HL-60/S4 treated with retinoic acid at 250 ng/mL for 4 days and 3 days (cell line): Measurements from ENCODE around the gene CCDC124.

ENCODE experiments used
- in situ Hi-C: fragments of 300-500 bp; cut with MboI; formaldehyde crosslinking; loops from 2 replicates; pipeline ENCODE4 v1.7.0; 2022; ENCODE audit warnings: low sequenced_read_pairs

CCDC124 gene

GRCh38 chr19:17951990-17952976, 19.5 kb downstream of the CCDC124 start:
- in situ Hi-C loops: no loop called here

GRCh38 chr19:17953316-17953801, 20.5 kb downstream of the CCDC124 start:
- in situ Hi-C loops: no loop called here

DNA sequence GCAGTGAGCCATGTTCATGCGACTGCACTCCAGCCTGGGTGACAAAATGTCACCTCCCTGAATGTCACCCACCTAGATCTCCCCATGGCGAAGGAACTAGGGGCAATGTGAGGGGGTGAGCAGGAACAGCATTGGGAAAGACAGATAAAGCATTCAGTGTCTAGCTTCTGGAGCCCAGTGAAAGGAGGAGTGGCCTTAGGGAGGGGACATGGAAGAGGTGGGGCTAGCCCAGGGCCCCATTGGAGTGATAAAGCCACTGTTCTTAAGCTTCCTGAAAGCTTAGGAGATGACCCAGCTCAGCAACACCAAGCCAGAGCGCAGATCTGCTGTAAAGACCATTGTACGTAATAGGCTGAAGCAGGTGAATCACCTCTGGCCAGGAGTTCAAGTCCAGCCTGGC, 21.1 kb downstream of the CCDC124 start:
- in situ Hi-C loops: no loop called here

GRCh38 chr19:17954401-17954800, 21.6 kb downstream of the CCDC124 start:
- in situ Hi-C loops: no loop called here

DNA sequence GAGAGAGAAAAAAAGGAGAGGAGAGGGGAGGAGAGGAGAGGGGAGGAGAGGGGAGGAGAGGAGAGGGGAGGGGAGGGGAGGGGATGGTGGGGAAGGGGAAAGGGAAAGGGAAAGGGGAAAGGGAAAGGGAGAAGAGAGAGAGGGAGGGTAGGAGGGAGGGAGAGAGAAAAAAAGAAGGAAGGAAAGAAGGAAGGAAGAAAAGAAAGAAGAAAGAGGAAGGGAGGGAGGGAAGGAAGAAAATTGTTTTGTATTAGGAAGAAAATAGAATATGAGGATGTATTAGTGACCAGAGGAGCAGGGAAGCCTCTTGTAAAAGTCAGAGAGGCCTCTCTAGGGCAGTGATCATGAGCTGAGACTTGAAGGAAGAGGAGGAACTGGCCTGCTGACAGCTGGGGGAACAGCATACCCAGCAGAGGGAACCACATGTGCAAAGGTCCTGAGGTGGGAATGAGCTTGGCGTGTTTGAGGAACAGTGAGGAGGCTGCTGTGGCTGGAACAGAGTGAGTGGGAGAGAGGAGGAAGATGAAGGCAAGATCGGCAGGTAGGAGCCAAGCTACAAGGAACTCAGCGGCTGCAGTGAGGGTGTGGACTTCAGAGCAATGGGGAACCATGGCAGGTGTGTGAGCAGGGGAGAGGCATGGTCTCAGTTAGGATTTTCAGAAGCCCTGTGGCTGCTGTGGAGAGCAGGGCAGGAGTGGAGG, 24.5 kb downstream of the CCDC124 start:
- in situ Hi-C loops: no loop called here

- in situ Hi-C loops: no loop called here
These were observed 25.1 kb downstream of the CCDC124 start for GRCh38 chr19:17957885-17958284.

GRCh38 chr19:17963936-17964691, 31.3 kb downstream of the CCDC124 start:
- in situ Hi-C loops: no loop called here

DNA sequence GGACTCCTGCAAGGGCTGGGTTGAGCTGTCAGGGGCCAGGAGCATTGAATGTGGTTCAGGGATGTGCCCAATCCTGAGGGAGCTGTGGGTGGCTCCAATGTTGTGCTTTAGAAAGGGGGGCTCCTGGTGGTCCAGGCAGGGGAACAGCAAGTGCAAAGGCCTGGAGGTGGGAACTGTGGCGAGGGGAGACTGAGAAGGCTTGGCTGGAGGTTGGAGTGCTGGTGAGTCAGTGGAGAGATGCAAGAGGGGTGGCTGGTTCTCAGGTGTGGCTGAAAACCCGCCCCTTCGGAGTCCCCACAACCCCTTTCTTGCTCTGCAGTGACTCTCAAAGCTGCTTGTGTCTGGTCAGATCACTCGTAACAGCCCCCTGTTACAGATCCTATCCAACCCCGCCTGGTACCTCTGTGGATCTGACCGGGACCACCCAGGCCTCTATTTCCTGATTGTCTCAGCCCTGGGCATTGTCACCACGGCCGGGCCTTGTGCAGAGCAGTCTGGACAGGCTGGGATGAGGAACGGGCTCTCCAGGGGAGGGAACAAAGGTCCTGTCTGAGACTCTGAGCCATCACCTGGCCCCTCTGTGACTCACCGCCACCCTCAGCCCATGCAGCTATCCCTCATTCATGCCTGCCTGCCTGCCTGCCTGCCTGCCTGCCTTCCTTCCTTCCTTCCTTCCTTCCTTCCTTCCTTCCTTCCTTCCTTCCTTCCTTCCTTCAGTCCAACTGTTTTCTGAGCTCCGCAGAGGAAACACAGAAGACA, 32.7 kb downstream of the CCDC124 start:
- in situ Hi-C loops: no loop called here

DNA sequence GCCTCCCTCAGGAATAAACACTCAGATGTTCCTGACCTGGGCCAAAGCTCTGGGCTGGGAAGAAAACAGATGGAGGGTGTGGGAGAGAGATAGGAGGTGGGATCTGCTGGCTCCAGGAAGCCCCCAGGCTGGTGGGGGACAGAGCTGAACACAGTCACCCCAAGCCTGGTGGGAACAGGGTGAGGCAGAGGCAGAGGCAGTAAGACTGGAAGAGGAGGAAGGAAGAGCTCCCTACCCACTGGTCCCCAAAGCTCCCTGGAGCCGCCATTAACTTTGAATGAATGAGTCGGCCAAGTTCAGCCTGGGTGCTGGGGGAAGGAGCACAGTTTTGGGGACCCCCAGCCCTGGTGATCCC, 33.3 kb downstream of the CCDC124 start:
- in situ Hi-C loops: no loop called here

DNA sequence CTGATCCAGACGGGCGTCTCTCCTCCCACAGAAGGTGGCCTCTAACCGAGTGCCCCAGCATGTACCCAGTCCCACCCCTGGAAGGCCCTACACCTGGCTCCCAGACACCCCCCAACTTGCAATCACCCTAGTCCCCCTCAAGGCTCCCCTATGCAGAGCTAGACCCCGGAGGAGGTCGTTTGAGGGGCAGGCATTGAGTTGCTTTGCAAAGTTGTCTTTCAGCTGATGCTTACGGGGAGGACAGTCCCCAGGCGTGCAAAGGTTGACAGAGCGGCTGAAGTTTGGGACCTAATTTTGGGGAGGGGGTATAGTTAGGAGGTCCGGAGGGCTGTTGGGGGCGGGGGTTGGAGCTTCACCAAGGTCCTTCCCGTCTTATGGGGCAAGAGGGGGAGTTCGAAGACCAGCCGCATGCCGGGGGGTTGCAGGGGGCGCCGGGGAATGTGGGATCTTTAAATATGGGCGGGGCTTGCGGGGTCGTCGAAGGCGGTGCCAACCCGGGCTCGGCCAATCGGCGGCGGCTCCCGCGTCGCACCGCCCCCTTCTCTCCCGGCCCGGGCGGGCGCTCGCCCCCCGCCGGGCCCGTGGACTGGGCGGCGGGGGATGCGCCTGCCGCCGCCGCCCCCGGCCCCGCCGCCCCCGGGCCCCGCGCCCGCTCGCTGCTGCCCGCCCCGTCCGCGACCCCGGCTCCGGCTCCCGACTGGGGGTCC, 33.9 kb downstream of the CCDC124 start, which contains the start of gene KCNN1:
Gene KCNN1, plus strand, starts transcription at position 558 of the 707 bp plus-strand sequence. CDS start 6,782 bp downstream, outside the sequence.
- in situ Hi-C loops: no loop called here

DNA sequence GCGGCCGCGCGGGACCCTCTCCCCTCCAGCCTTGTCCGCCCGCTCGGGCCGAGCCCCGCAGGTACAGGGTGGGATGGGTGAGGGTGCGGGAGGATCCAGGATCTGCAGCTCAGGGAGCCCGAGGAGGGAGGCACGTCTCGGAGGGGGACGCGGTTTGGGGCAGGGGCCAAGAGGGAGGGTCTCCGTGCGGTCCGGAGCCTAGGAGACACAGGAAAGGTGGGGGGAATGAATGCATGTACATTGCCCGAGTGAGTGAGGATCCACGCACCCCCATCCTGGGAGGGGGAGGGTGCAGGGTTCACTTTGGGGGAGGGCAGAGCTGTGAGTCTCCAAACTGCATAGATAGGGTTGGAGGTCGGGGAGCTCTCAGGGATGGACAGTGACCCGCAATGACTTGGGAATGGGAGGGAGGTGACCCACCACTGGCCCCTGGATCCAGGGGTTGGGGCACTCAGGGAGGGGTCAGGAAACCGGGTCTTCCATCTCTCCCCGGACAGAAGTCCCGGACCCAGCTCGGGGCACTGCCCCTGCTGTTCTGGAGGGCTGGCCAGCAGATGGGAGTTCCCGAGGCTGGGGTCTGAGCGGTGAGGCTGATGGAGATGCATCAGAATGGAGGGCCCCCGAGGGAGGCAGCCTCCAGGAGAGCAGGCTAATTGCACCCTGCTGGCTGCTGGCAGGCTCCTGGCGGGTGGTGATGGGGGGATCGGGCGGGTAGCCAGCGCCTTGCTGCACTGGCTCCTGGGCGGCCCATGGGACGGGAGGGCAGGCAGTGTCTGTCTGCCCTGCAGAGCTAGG, 34.6 kb downstream of the CCDC124 start:
- in situ Hi-C loops: no loop called here

DNA sequence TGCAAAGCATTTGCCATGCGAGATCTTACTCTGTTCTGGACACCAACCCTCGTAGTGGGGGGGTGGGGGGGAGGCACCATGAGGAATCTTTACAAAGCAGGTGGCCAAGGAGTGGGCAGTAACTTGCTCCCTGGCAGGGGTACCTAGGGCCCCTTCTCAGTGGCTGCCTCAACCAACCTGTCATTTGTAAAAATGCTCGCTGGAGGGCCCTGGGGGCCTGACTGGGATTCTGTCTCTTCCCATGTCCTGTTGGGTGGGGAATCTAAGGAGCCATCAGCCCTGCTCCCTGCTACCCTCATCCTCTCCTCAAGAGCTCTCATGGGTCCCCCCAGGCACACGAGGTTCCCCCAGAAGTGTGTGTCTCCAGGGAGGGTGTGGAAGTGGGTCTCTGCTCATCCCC, 35.5 kb downstream of the CCDC124 start:
- in situ Hi-C loops: no loop called here

DNA sequence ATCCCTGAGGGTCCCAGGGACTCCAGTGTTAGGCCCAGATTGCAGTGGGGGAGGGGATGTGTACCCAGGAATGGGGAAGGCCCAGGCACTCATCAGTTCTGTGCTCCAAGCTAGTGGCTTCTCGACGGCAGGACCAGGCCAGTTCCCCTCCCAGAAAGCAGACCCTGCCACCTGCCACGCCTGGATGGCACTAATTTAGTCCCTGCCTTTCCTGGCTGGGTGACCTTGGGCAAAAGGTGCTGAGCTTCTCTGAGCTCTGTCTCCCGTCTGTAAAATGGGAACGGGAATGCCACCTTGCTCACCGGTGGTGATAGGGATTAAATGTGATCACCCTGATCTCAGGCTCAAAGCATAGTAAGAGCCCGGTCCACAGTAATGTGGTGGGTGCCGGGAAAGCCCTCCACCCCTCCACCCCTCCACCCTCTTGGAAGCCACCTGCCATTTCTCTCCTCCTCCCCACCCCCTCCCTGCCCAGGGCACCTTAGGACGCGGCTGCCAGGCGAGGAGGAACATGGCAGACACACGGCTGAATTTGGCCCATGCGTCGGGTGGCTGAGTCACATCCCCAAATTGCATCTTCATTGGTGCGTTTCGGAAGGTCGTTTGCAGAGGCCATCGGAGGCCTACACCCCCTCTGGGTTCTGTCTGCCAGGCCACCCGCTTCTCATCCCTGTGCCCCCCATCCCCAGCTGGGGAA, 36.4 kb downstream of the CCDC124 start:
- in situ Hi-C loops: no loop called here

- in situ Hi-C loops: no loop called here
These were observed 39.4 kb downstream of the CCDC124 start for GRCh38 chr19:17972230-17972629.

GRCh38 chr19:17973759-17974158, 40.9 kb downstream of the CCDC124 start:
- in situ Hi-C loops: no loop called here

DNA sequence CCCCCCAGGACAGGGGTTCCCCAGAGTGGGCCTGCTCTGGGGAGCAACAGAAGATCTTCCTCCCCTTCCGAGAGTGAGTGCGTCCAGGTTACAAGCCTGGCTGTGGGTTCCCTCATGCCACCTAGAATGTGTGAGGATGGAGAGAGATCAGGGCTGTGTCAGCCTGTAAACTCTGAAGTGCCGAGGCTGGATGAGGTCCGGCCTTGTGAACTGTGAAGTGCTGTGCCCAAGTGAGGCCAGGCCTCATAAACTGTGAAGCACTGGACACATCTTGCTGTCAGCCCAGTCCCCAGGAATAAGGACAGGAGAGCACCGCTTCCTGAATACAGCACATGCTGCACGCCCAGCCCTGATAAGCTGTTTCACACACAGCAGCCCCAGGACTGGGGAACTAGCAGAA, 41.7 kb downstream of the CCDC124 start:
- in situ Hi-C loops: no loop called here

DNA sequence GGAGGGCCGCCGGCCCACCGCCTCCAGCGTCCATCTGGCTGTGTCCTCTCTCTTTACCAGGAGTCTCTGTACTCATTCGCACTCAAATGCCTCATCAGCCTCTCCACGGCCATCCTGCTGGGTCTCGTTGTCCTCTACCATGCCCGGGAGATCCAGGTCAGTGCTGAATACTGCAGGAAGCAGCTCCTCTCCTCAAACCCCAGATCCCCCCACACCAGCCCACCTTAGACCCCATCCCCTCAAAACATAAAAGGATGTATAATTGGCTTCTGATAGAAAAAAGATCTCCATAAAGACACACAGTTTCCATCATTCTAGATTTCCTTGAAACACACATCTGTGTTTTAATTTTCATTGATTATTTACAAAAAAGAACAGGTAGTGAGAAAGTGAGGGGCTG, 42.2 kb downstream of the CCDC124 start:
- in situ Hi-C loops: no loop called here

DNA sequence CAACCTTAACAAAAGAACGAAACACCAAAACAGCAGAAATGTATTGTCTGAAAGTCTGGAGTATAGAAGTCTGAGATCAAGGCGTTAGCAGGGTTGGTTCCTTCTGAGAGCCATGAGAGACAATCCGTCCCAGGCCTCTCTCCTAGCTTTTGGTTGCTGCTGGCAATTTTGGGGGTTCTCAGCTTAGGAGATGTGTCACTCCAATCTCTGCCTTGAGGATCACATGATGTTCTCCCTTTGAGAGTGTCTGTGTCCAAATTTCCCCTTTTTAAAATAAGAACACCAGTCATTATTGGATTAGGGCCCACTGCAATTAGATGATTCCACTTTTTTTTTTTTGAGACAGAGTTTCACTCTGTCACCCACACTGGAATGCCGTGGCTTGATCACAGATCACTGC, 44.2 kb downstream of the CCDC124 start:
- in situ Hi-C loops: no loop called here
